NCI-H2171 treated with DMSO at 0.1 percent for 48 hours (cell line): Measurements from ENCODE around the gene GPR183.

ENCODE experiments used
- DNase-seq: peaks from one replicate; lab custom pipeline; 2025; lab: John Stamatoyannopoulos, UW

Gene GPR183

GRCh38 chr13:99339230-99339721 is 32.1 kb upstream of the GPR183 start:
- DNase-seq, result peak; percentile 56

GRCh38 chr13:99335603-99336002 is 28.4 kb upstream of the GPR183 start:
- DNase-seq, result peak; percentile 32

GRCh38 chr13:99335087-99335486 is 27.9 kb upstream of the GPR183 start:
- DNase-seq, result no peak

GRCh38 chr13:99334221-99334620 is 27.0 kb upstream of the GPR183 start:
- no peak for DNase-seq

GRCh38 chr13:99332456-99332855 is 25.3 kb upstream of the GPR183 start:
- DNase-seq, result no peak

GRCh38 chr13:99331881-99332293 is 24.7 kb upstream of the GPR183 start:
- no peak for DNase-seq

GRCh38 chr13:99330942-99331341 is 23.7 kb upstream of the GPR183 start:
- DNase-seq, result no peak

GRCh38 chr13:99329477-99329876 is 22.3 kb upstream of the GPR183 start:
- no peak for DNase-seq

- no peak for DNase-seq
Observed at GRCh38 chr13:99327761-99328160, 20.6 kb upstream of the GPR183 start.

GRCh38 chr13:99327126-99327525 is 19.9 kb upstream of the GPR183 start:
- DNase-seq, result no peak

GRCh38 chr13:99326012-99326411 is 18.8 kb upstream of the GPR183 start:
- no peak for DNase-seq

- no peak for DNase-seq
Observed at GRCh38 chr13:99323488-99323887, 16.3 kb upstream of the GPR183 start.

GRCh38 chr13:99322297-99323103 is 15.3 kb upstream of the GPR183 start:
- DNase-seq, result no peak

GRCh38 chr13:99321709-99322108 is 14.5 kb upstream of the GPR183 start:
- no peak for DNase-seq

GRCh38 chr13:99320693-99321481 is 13.7 kb upstream of the GPR183 start:
- DNase-seq, result peak; percentile 8

- no peak for DNase-seq
Observed at GRCh38 chr13:99316657-99317256, 9.6 kb upstream of the GPR183 start.

- DNase-seq, result no peak
Observed at GRCh38 chr13:99316224-99316623, 9.0 kb upstream of the GPR183 start.

- no peak for DNase-seq
Observed at GRCh38 chr13:99315186-99315585, 8.0 kb upstream of the GPR183 start.

- DNase-seq, result no peak
Observed at GRCh38 chr13:99314640-99315176, 7.5 kb upstream of the GPR183 start.

- no peak for DNase-seq
Observed at GRCh38 chr13:99313941-99314340, 6.7 kb upstream of the GPR183 start.

- no peak for DNase-seq
Observed at GRCh38 chr13:99313501-99313900, 6.3 kb upstream of the GPR183 start.

- DNase-seq, result no peak
Observed at GRCh38 chr13:99312493-99312883, 5.3 kb upstream of the GPR183 start.
